ENCODE results near the gene PPP1R27. TPM values are rescaled to one million over a fixed set of nuclear protein-coding genes. Genes with fewer than 3 reads are reported as not detected.

The PPP1R27 gene
- total and polyA plus RNA-seq, 9 of the 15 experiments (the other 6 are each of a cell fraction or from before 2014, with no cell fraction given), result 0.29 to 6.9 (median 1.5) TPM; not detected in 2

DNA sequence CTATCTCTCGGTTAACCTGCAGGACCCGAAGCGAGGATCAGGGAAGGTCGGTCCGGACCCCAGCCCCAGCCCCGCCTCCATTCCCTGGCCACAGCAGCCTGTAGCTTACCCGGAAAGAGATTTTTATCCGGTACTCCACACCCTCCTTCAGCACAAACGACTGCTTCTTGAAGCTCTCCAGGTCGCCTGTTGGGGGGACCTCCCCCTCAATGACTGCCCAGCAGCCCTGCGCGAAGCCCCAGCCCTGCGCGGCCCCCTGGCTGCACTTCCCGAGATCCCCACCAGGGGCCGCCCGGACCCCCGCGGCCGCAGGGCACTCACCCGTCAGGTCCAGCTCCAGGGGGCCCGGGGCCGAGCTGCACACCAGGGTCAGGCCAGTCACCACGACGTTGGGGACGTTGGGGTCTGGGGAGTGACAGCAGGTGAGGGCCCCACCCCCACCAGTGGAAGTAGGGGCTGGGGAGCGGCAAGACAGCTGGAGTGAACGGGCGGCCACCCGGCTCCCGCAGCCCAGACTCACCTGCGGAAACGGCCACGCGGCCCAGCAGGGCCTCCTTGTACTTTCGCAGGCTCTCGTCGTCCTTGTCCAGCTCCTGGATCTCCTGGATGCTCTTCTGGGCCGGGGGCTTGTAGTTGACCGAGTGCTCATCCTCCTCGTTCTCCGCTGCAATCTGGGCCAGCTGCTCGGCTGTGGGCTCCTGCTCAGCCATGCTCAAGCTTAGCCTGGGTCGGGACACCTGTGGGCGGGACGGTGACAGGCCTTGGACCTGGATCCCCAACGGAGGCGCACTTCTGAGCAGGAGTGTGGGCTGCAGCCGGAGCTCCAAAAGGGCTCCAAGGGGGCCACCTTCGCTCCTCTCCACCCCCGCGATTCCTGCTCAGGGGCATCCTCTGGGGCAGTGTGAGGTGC, 34.6 kb upstream of the PPP1R27 start (continued):
- TF ChIP-seq ZNF668 (CRISPR knock-in tag; IDR thresholded peaks at IDR 0.05), result no peak
- peak; percentile 34 to 48; a peak in 2 of 4 replicates for TF ChIP-seq NONO (IDR thresholded peaks at IDR 0.05; ENCODE audit: low read depth in 2 of 2, low read length in 1 of 2)
- TF ChIP-seq SNIP1 (IDR thresholded peaks at IDR 0.05; ENCODE audit: low read depth), result no peak
- TF ChIP-seq, protein P1, sequence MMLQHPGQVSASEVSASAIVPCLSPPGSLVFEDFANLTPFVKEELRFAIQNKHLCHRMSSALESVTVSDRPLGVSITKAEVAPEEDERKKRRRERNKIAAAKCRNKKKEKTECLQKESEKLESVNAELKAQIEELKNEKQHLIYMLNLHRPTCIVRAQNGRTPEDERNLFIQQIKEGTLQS (IDR thresholded peaks at IDR 0.05), result no peak
- TF ChIP-seq, protein P1 (CRISPR knock-in tag; conservative IDR thresholded peaks at IDR 0.05), result no peak
- TF ChIP-seq HMG20B (CRISPR knock-in tag; IDR thresholded peaks at IDR 0.05), result no peak
- 0 out of 2 replicates have a peak, but pooled peaks have one; percentile 1 for TF ChIP-seq TEAD4 (IDR thresholded peaks at IDR 0.05; ENCODE audit: low read length)
- no peak for TF ChIP-seq TEAD4 (CRISPR knock-in tag; IDR thresholded peaks at IDR 0.05; ENCODE audit: borderline replicate concordance)
- no peak for TF ChIP-seq THRAP3 (IDR thresholded peaks at IDR 0.05; ENCODE audit: borderline replicate concordance)
- 0 out of 2 replicates have a peak, but pooled peaks have one; percentile 7 for TF ChIP-seq TAF15 (IDR thresholded peaks at IDR 0.05; ENCODE audit: low read depth, low read length)
- TF ChIP-seq NRF1 (conservative IDR thresholded peaks at IDR 0.05 in 1 of 2, IDR thresholded peaks at IDR 0.05 in 1 of 2), result peak; percentile 73 to 75
- TF ChIP-seq ZNF133 (CRISPR knock-in tag; IDR thresholded peaks at IDR 0.05), result no peak
- no peak for TF ChIP-seq ARID2 (IDR thresholded peaks at IDR 0.05)
- peak; percentile 33 for TF ChIP-seq SMAD1 (IDR thresholded peaks at IDR 0.05; ENCODE audit: low read depth, low read length, partially characterized antibody)
- TF ChIP-seq POLR2AphosphoS5 (IDR thresholded peaks at IDR 0.05; ENCODE audit: control insufficient read depth, insufficient read depth, low read depth, low read length), result 0 out of 2 replicates have a peak, but pooled peaks have one; percentile 31
- TF ChIP-seq, protein P2, sequence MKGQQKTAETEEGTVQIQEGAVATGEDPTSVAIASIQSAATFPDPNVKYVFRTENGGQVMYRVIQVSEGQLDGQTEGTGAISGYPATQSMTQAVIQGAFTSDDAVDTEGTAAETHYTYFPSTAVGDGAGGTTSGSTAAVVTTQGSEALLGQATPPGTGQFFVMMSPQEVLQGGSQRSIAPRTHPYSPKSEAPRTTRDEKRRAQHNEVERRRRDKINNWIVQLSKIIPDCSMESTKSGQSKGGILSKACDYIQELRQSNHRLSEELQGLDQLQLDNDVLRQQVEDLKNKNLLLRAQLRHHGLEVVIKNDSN (CRISPR knock-in tag; IDR thresholded peaks at IDR 0.05), result no peak
- TF ChIP-seq RFX1 (IDR thresholded peaks at IDR 0.05), result no peak
- TF ChIP-seq, protein P3, sequence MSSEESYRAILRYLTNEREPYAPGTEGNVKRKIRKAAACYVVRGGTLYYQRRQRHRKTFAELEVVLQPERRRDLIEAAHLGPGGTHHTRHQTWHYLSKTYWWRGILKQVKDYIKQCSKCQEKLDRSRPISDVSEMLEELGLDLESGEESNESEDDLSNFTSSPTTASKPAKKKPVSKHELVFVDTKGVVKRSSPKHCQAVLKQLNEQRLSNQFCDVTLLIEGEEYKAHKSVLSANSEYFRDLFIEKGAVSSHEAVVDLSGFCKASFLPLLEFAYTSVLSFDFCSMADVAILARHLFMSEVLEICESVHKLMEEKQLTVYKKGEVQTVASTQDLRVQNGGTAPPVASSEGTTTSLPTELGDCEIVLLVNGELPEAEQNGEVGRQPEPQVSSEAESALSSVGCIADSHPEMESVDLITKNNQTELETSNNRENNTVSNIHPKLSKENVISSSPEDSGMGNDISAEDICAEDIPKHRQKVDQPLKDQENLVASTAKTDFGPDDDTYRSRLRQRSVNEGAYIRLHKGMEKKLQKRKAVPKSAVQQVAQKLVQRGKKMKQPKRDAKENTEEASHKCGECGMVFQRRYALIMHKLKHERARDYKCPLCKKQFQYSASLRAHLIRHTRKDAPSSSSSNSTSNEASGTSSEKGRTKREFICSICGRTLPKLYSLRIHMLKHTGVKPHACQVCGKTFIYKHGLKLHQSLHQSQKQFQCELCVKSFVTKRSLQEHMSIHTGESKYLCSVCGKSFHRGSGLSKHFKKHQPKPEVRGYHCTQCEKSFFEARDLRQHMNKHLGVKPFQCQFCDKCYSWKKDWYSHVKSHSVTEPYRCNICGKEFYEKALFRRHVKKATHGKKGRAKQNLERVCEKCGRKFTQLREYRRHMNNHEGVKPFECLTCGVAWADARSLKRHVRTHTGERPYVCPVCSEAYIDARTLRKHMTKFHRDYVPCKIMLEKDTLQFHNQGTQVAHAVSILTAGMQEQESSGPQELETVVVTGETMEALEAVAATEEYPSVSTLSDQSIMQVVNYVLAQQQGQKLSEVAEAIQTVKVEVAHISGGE (CRISPR knock-in tag; IDR thresholded peaks at IDR 0.05), result no peak
- TF ChIP-seq, protein P4, sequence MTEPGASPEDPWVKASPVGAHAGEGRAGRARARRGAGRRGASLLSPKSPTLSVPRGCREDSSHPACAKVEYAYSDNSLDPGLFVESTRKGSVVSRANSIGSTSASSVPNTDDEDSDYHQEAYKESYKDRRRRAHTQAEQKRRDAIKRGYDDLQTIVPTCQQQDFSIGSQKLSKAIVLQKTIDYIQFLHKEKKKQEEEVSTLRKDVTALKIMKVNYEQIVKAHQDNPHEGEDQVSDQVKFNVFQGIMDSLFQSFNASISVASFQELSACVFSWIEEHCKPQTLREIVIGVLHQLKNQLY (CRISPR knock-in tag; conservative IDR thresholded peaks at IDR 0.05), result no peak
- TF ChIP-seq FIP1L1 (IDR thresholded peaks at IDR 0.05; ENCODE audit: low read depth, low read length, poor library complexity, severe bottlenecking), result peak; percentile 95
- TF ChIP-seq ZNF140 (CRISPR knock-in tag; IDR thresholded peaks at IDR 0.05), result no peak
